K562 (cell line): ENCODE data around the gene KRT83. TPM values are rescaled to one million over a fixed set of nuclear protein-coding genes. Genes with fewer than 3 reads are reported as not detected.

Experiments used
- ATAC-seq: fragments of 200-7000 bp; cut with Tn5 transposase; 3 replicates; pipeline ENCODE4 v1.9.1; 2020; ENCODE audit warnings: moderate library complexity
- BruUV-seq: library from RNA; stranded (reverse); fragments of 400-500 nt; replicated peaks from 2 replicates; lab custom pipeline; 2021; lab: Mats Ljungman, UMichigan
- CTCF ChIA-PET: fragments of 300-600 bp; formaldehyde crosslinking; extraction: SDS; loops from one replicate; lab custom pipeline; 2021; ENCODE audit warnings: low intra/inter-chr PET ratio; lab: Yijun Ruan, JAX
- POLR2A ChIA-PET: fragments of 300-600, 350-650 bp; sonication (Branson Sonifier 250); formaldehyde crosslinking; extraction: SDS; loops from one replicate; lab custom pipeline; 2021; ENCODE audit warnings: antibody characterized with exemption, inconsistent platforms; lab: Yijun Ruan, JAX
- DNase-seq, 4 experiments: peaks; one replicate each; pipeline versions ENCODE4 v3.0.0 to v3.0.0-alpha.2; 2011 to 2018; ENCODE audit warnings: low spot score in 3 of 4, mixed read lengths in 3 of 4; ENCODE audit errors: extremely low read depth in 1 of 4
- FAIRE-seq: peaks from 2 replicates; lab custom pipeline; 2011; peaks lifted over from hg19 to GRCh38; lab: Jason Lieb, UNC
- H2AFZ ChIP-seq: 2 replicates; pipeline ENCODE4 v1.6.0; 2011; ENCODE audit warnings: low read depth, low read length, control low read depth, inconsistent platforms
- H3K27ac ChIP-seq: fragments of 200-600 bp; 3 replicates; pipeline ENCODE4 v1.8.0; 2011; ENCODE audit warnings: low read depth, mild to moderate bottlenecking, control low read depth, inconsistent platforms, low read length, moderate library complexity, mixed read lengths; ENCODE audit errors: extremely low read depth
- H3K27me3 ChIP-seq, 2 experiments: fragments of 300-600 bp in 1 of 2; 2 replicates in 1 of 2; 3 replicates in 1 of 2; pipeline versions ENCODE4 v1.6.0 to v1.8.0; 2011; ENCODE audit warnings: inconsistent platforms in 2 of 2, low read length in 2 of 2, mild to moderate bottlenecking in 1 of 2, mixed read lengths in 1 of 2, moderate library complexity in 1 of 2; ENCODE audit not compliant: control insufficient read depth in 2 of 2, insufficient read depth in 2 of 2
- H3K36me3 ChIP-seq: fragments of 300-600 bp; 3 replicates; pipeline ENCODE4 v1.8.0; 2011; ENCODE audit warnings: mild to moderate bottlenecking, low read length, inconsistent platforms; ENCODE audit not compliant: control insufficient read depth, insufficient read depth
- H3K4me1 ChIP-seq, 2 experiments: fragments of 200-600 bp in 1 of 2; replicated peaks in 1 of 2; 2 replicates in 1 of 2; 3 replicates in 1 of 2; pipeline versions ENCODE4 v1.5.1 to v1.8.0; 2011; ENCODE audit warnings: inconsistent platforms in 2 of 2, low read length in 2 of 2, mild to moderate bottlenecking in 1 of 2, mixed read lengths in 1 of 2, moderate library complexity in 1 of 2; ENCODE audit not compliant: control insufficient read depth in 2 of 2, insufficient read depth in 2 of 2
- H3K4me2 ChIP-seq: 2 replicates; pipeline ENCODE4 v1.6.1; 2011; ENCODE audit warnings: low read length, control low read depth, inconsistent platforms, mixed read lengths; ENCODE audit not compliant: insufficient read depth
- H3K4me3 ChIP-seq: fragments of 200-600 bp; sonication (generic), shearing (Covaris generic); 2 replicates; pipeline ENCODE4 v1.5.1; 2016; ENCODE audit warnings: control low read depth, inconsistent platforms
- H3K79me2 ChIP-seq: fragments of 200-600 bp; 3 replicates; pipeline ENCODE4 v1.8.0; 2011; ENCODE audit warnings: low read length, inconsistent platforms; ENCODE audit not compliant: control insufficient read depth, insufficient read depth
- H3K9ac ChIP-seq, 2 experiments: 2 replicates each; pipeline versions ENCODE4 v1.6.0 to v1.6.1; 2011; ENCODE audit warnings: low read depth in 2 of 2, low read length in 2 of 2, control low read depth in 1 of 2, inconsistent platforms in 1 of 2, mild to moderate bottlenecking in 1 of 2, mixed read lengths in 1 of 2; ENCODE audit not compliant: insufficient read depth in 1 of 2
- H3K9me1 ChIP-seq: one replicate; pipeline ENCODE4 v1.6.0; 2011; ENCODE audit warnings: inconsistent platforms, mild to moderate bottlenecking, low read length, moderate library complexity; ENCODE audit not compliant: control insufficient read depth, insufficient read depth
- H3K9me3 ChIP-seq: replicated peaks from 2 replicates; pipeline ENCODE4 v1.5.1; 2011; ENCODE audit warnings: low read depth, low read length, inconsistent platforms; ENCODE audit not compliant: control insufficient read depth, insufficient read depth
- H4K20me1 ChIP-seq: replicated peaks from 2 replicates; pipeline ENCODE4 v1.6.1; 2011; ENCODE audit warnings: low read length, inconsistent platforms, mixed read lengths; ENCODE audit not compliant: control insufficient read depth, insufficient read depth
- ARID1B ChIP-seq: fragments of 450-650 bp; IDR thresholded peaks from 2 replicates; pipeline ENCODE4 v1.6.1; 2016; ENCODE audit warnings: antibody characterized with exemption, mild to moderate bottlenecking, inconsistent platforms
- ATF1 ChIP-seq, 2 experiments: fragments of 450-650 bp in 1 of 2; IDR thresholded peaks; 2 replicates each; pipeline ENCODE4 v1.6.1; 2016; ENCODE audit warnings: missing compliant biosample characterization in 1 of 2, missing genetic modification characterization in 1 of 2
- BRF2 ChIP-seq: IDR thresholded peaks from 3 replicates; pipeline ENCODE4 v1.6.1; 2011; ENCODE audit warnings: borderline replicate concordance, mild to moderate bottlenecking; ENCODE audit not compliant: insufficient read length, insufficient read depth
- CHD2 ChIP-seq: IDR thresholded peaks from 2 replicates; pipeline ENCODE4 v1.6.1; 2011; ENCODE audit warnings: low read depth, low read length
- DPF2 ChIP-seq: fragments of 450-650 bp; IDR thresholded peaks from 2 replicates; pipeline ENCODE4 v1.6.1; 2016
- E2F5 ChIP-seq: sonication (generic); formaldehyde crosslinking; IDR thresholded peaks from 2 replicates; pipeline ENCODE4 v1.8.0; 2022; ENCODE audit warnings: mild to moderate bottlenecking, missing genetic modification reagents
- ETS2 ChIP-seq: IDR thresholded peaks from 2 replicates; pipeline ENCODE4 v1.6.1; 2016; ENCODE audit warnings: borderline replicate concordance, missing genetic modification characterization, mild to moderate bottlenecking, moderate library complexity, missing compliant biosample characterization; ENCODE audit not compliant: poor library complexity, severe bottlenecking
- GABPB1 ChIP-seq: sonication (generic); formaldehyde crosslinking; IDR thresholded peaks from 2 replicates; pipeline ENCODE4 v1.8.0; 2022; ENCODE audit warnings: mild to moderate bottlenecking, missing genetic modification reagents
- HDAC3 ChIP-seq: fragments of 450-650 bp; IDR thresholded peaks from 2 replicates; pipeline ENCODE4 v1.6.1; 2018; ENCODE audit warnings: borderline replicate concordance, mild to moderate bottlenecking, moderate library complexity; ENCODE audit not compliant: partially characterized antibody
- MLLT1 ChIP-seq, 2 experiments: fragments of 450-650 bp; IDR thresholded peaks; 2 replicates each; pipeline ENCODE4 v1.6.1; 2016
- NR2C2 ChIP-seq, 2 experiments: fragments of 200-800 bp in 1 of 2; sonication (Bioruptor generic) in 1 of 2; sonication (generic) in 1 of 2; formaldehyde crosslinking in 1 of 2; IDR thresholded peaks; 2 replicates each; pipeline versions ENCODE4 v1.6.1 to v1.8.0; 2016 to 2022; ENCODE audit warnings: mild to moderate bottlenecking in 1 of 2, missing compliant biosample characterization in 1 of 2, missing genetic modification characterization in 1 of 2, missing genetic modification reagents in 1 of 2
- NR3C1 ChIP-seq: sonication (generic); formaldehyde crosslinking; IDR thresholded peaks from 2 replicates; pipeline ENCODE4 v1.8.1; 2022; ENCODE audit warnings: missing genetic modification reagents
- RNF2 ChIP-seq: sonication (generic); IDR thresholded peaks from 2 replicates; pipeline ENCODE4 v1.6.1; 2016
- ZNF655 ChIP-seq: fragments of 250-450 bp; sonication (Bioruptor Pico); IDR thresholded peaks from 2 replicates; pipeline ENCODE4 v1.5.0; 2021
- WGBS: fragments of 100-300 bp; shearing (Covaris generic); methylation state at CpG from one replicate; pipeline ENCODE4 v1.1.6; 2016; ENCODE audit warnings: low coverage, mixed read lengths; ENCODE audit not compliant: insufficient coverage; ENCODE audit errors: missing lambda C conversion rate; 5-methylcytosine and 5-hydroxymethylcytosine counted together
- in situ Hi-C: fragments of 300-500 bp; cut with MboI; formaldehyde crosslinking; loops from 4 replicates; pipeline ENCODE4 v1.15.0; 2018; ENCODE audit warnings: inconsistent platforms, mixed read lengths
- intact Hi-C: fragments of 100-400 bp; cut with micrococcal nuclease; formaldehyde crosslinking; loops from 2 replicates; pipeline ENCODE4 v1.14.2; 2022
- polyA plus RNA-seq, 8 experiments: library from polyadenylated mRNA; depleted of rRNA in 4 of 8; stranded (reverse) in 5 of 8; unstranded in 3 of 8; fragments of >200 nt; fragmentation: Nextera tagmentation in 2 of 8; fragmentation: Illumina TruSeq in 1 of 8; extraction: Ambion mirVana in 2 of 8; extraction: Trizol in 1 of 8; gene quantifications; 2 replicates each; pipeline versions ENCODE4 v1.2.1 to v1.2.3, GENCODE V29; 2011 to 2014; ENCODE audit warnings: inconsistent platforms in 1 of 8, missing spikeins in 1 of 8
- total RNA-seq, 7 experiments: library from RNA; depleted of rRNA in 6 of 7; stranded (reverse); fragments of >200 nt in 6 of 7; fragmentation: Illumina TruSeq in 2 of 7; extraction: Trizol in 2 of 7; gene quantifications; 2 replicates each; pipeline versions ENCODE4 v1.2.1 to v1.2.3, GENCODE V29; 2011 to 2021; ENCODE audit warnings: low replicate concordance in 1 of 7

The KRT83 gene
- total and polyA plus RNA-seq, 9 of the 15 experiments (the other 6 are each of a cell fraction or from before 2014, with no cell fraction given): not detected

- 0% methylated on average over 3 of the region's 3 CpGs for WGBS
- BruUV-seq: no TSS peak
- CTCF ChIA-PET: no interaction called here
- FAIRE-seq (no peak), ATAC-seq (no peak), DNase-seq (no peak)
- Histone ChIP-seq H3K27ac (no peak overlapping the region), H3K9me1 (no peaks in the 10 kb centered on the region), H3K4me2 (no peak overlapping the region), H3K9me3 (no peaks in the 10 kb centered on the region), H3K79me2 (no peaks in the 10 kb centered on the region), H3K4me3 (no peak overlapping the region), H3K9ac (no peak overlapping the region), H3K36me3 (no peaks in the 10 kb centered on the region), H3K27me3 (peaks cover 0 to 1% of the 10 kb centered on the region in 2 experiments; a peak in 1 of 5 replicates), H3K4me1 (no peaks in the 10 kb centered on the region), H4K20me1 (no peaks in the 10 kb centered on the region), H2AFZ (no peak overlapping the region)
- in situ Hi-C loops: no loop called here
- intact Hi-C loops: no loop called here
- TF ChIP-seq GABPB1 (CRISPR knock-in tag) (no peak), MLLT1 (IDR thresholded peaks at IDR 0.05) (no peak), ARID1B (no peak), NR3C1 (no peak), HDAC3 (no peak), ETS2 (tag) (no peak), DPF2 (no peak), ATF1 (CRISPR knock-in tag; IDR thresholded peaks at IDR 0.05) (no peak), ATF1 (tag; IDR thresholded peaks at IDR 0.05) (no peak), NR2C2 (CRISPR knock-in tag; IDR thresholded peaks at IDR 0.05) (no peak), NR2C2 (tag; IDR thresholded peaks at IDR 0.05) (no peak), CHD2 (no peak), BRF2 (no peak), RNF2 (no peak), ZNF655 (CRISPR knock-in tag) (no peak), E2F5 (CRISPR knock-in tag) (no peak)
- POLR2A ChIA-PET: no interaction called here
Observed at GRCh38 chr12:52333321-52333720, 12.1 kb upstream of the KRT83 start.
